ENCODE measurements around the gene OR1D5.
"Not testable (repeated sequence)": the region's sequence is repeated elsewhere in the genome, so short reads cannot be mapped to it uniquely, and the experiment has no call there.

Gene OR1D5

GRCh38 chr17:3063507-3063906, at the start of gene OR1D5:
Gene OR1D5 (minus strand): TSS chr17:3063607. CDS start chr17:3063607, 0 bp downstream.
- not testable (repeated sequence) for DNase-seq

GRCh38 chr17:3104322-3104721, 40.9 kb upstream of the OR1D5 start, which contains the start of gene OR1D2:
Gene OR1D2 (minus strand): TSS chr17:3104422. CDS start chr17:3092996, 11,426 bp downstream.
- DNase-seq, result no peak

GRCh38 chr17:3073850-3074249, 10.4 kb upstream of the OR1D5 start:
- not testable (repeated sequence) for DNase-seq

- DNase-seq, result not testable (repeated sequence)
Observed at GRCh38 chr17:3065192-3065591, 1.8 kb upstream of the OR1D5 start.

- not testable (repeated sequence) for DNase-seq
Observed at GRCh38 chr17:3062824-3063377, 506 bp downstream of the OR1D5 start.

- DNase-seq, result not testable (repeated sequence)
Observed at GRCh38 chr17:3054868-3055267, 8.5 kb downstream of the OR1D5 start.

- DNase-seq, result no peak
Observed at GRCh38 chr17:3049705-3050295, 13.6 kb downstream of the OR1D5 start.

GRCh38 chr17:3048727-3049471, 14.5 kb downstream of the OR1D5 start:
- DNase-seq, result peak; percentile 97

GRCh38 chr17:3046753-3047152, 16.7 kb downstream of the OR1D5 start:
- no peak for DNase-seq

GRCh38 chr17:3043737-3044365, 19.6 kb downstream of the OR1D5 start:
- no peak for DNase-seq

- no peak for DNase-seq
Observed at GRCh38 chr17:3040882-3041281, 22.5 kb downstream of the OR1D5 start.

- DNase-seq, result no peak
Observed at GRCh38 chr17:3039736-3040135, 23.7 kb downstream of the OR1D5 start.

GRCh38 chr17:3038941-3039340, 24.5 kb downstream of the OR1D5 start:
- no peak for DNase-seq

GRCh38 chr17:3037259-3037658, 26.1 kb downstream of the OR1D5 start:
- DNase-seq, result no peak

- DNase-seq, result no peak
Observed at GRCh38 chr17:3036800-3037199, 26.6 kb downstream of the OR1D5 start.

GRCh38 chr17:3035968-3036280, 27.5 kb downstream of the OR1D5 start:
- no peak for DNase-seq

- no peak for DNase-seq
Observed at GRCh38 chr17:3035256-3035967, 28.0 kb downstream of the OR1D5 start.

- DNase-seq, result no peak
Observed at GRCh38 chr17:3034578-3034920, 28.9 kb downstream of the OR1D5 start.

GRCh38 chr17:3033741-3034577, 29.4 kb downstream of the OR1D5 start:
- no peak for DNase-seq

- DNase-seq, result no peak
Observed at GRCh38 chr17:3033248-3033640, 30.2 kb downstream of the OR1D5 start.

GRCh38 chr17:3032258-3033247, 30.9 kb downstream of the OR1D5 start:
- no peak for DNase-seq

Data from DMS79 treated with DMSO at 0.1 percent for 48 hours (cell line).